B cell (primary cell): Measurements from ENCODE around the gene PTPRO. TPM values are rescaled to one million over a fixed set of nuclear protein-coding genes. Genes with fewer than 3 reads are reported as not detected.

Experiments
- ATAC-seq: fragments of 200-7000 bp; cut with Tn5 transposase; one replicate; pipeline ENCODE4 v1.10.0; 2021; ENCODE audit warnings: low read depth, mild to moderate bottlenecking, moderate number of reproducible peaks, moderate library complexity
- CTCF ChIA-PET: fragments of 350-600 bp; sonication (Branson Sonifier 250); formaldehyde crosslinking; loops from one replicate; lab custom pipeline; 2021; ENCODE audit warnings: antibody characterized with exemption, inconsistent platforms; lab: Charles Lee
- POLR2A ChIA-PET: fragments of 350-600 bp; sonication (Branson Sonifier 250); formaldehyde crosslinking; loops from one replicate; lab custom pipeline; 2021; ENCODE audit warnings: antibody characterized with exemption; lab: Charles Lee
- DNase-seq: peaks from one replicate; pipeline ENCODE4 v3.0.0; 2013
- H2AFZ ChIP-seq: 2 replicates; pipeline ENCODE4 v1.6.1; 2012; ENCODE audit warnings: mild to moderate bottlenecking, low read depth, low read length; ENCODE audit not compliant: insufficient read depth, poor library complexity, severe bottlenecking
- H3K27ac ChIP-seq, 2 donors: 1 replicate in 1 of 2; 2 replicates in 1 of 2; pipeline ENCODE4 v1.5.1; 2012 to 2013; ENCODE audit warnings: low read length in 2 of 2, mild to moderate bottlenecking in 2 of 2, moderate library complexity in 1 of 2
- H3K27me3 ChIP-seq, 4 experiments: fragments of 200-600 bp in 1 of 4; sonication (generic) in 1 of 4; replicated peaks in 1 of 4; 1 replicate in 2 of 4; 2 replicates in 2 of 4; pipeline versions ENCODE4 v1.6.1 to v1.7.0; 2013 to 2016; ENCODE audit warnings: low read length in 3 of 4, mild to moderate bottlenecking in 2 of 4, mixed read lengths in 1 of 4, moderate library complexity in 1 of 4; ENCODE audit not compliant: insufficient read depth in 4 of 4, control insufficient read depth in 3 of 4; ENCODE audit errors: control extremely low read depth in 1 of 4
- H3K36me3 ChIP-seq, 2 experiments: replicated peaks in 1 of 2; 1 replicate in 1 of 2; 2 replicates in 1 of 2; pipeline versions ENCODE4 v1.6.1 to v1.7.1; 2013; ENCODE audit warnings: low read length in 1 of 2; ENCODE audit not compliant: insufficient read depth in 2 of 2, control insufficient read depth in 1 of 2; ENCODE audit errors: control extremely low read depth in 1 of 2, extremely low read depth in 1 of 2
- H3K4me1 ChIP-seq, 2 donors: fragments of 200-600 bp in 1 of 2; sonication (generic) in 1 of 2; 1 replicate in 1 of 2; 2 replicates in 1 of 2; pipeline versions ENCODE4 v1.5.1 to v1.6.1; 2013 to 2017; ENCODE audit warnings: low read length in 2 of 2; ENCODE audit not compliant: control insufficient read depth in 2 of 2, insufficient read depth in 2 of 2
- H3K4me2 ChIP-seq: replicated peaks from 2 replicates; pipeline ENCODE3; 2012; ENCODE audit warnings: mild to moderate bottlenecking, low read depth, low read length; ENCODE audit not compliant: poor library complexity, severe bottlenecking
- H3K4me3 ChIP-seq, 5 experiments: fragments of 200-600 bp in 1 of 5; sonication (generic) in 1 of 5; 1 replicate in 3 of 5; 2 replicates in 2 of 5; pipeline versions ENCODE4 v1.5.1 to v1.7.0; 2011 to 2016; ENCODE audit warnings: low read length in 4 of 5, mild to moderate bottlenecking in 4 of 5, low read depth in 2 of 5, control low read depth in 1 of 5, moderate library complexity in 1 of 5; ENCODE audit not compliant: insufficient read depth in 1 of 5; ENCODE audit errors: control extremely low read depth in 1 of 5, extremely low read depth in 1 of 5
- H3K79me2 ChIP-seq: fragments of 200-600 bp; sonication (generic); one replicate; pipeline ENCODE4 v1.6.0; 2016; ENCODE audit warnings: low read length; ENCODE audit not compliant: control insufficient read depth, insufficient read depth
- H3K9ac ChIP-seq: fragments of 200-600 bp; sonication (generic); 2 replicates; pipeline ENCODE4 v1.6.1; 2017; ENCODE audit warnings: mild to moderate bottlenecking, low read length, moderate library complexity
- H3K9me3 ChIP-seq, 3 donors: one replicate each; pipeline versions ENCODE4 v1.6.1 to v1.7.1; 2013; ENCODE audit warnings: low read length in 2 of 3; ENCODE audit not compliant: control insufficient read depth in 2 of 3, insufficient read depth in 1 of 3; ENCODE audit errors: control extremely low read depth in 1 of 3
- H4K20me1 ChIP-seq: 2 replicates; pipeline ENCODE4 v1.6.0; 2012; ENCODE audit warnings: mild to moderate bottlenecking, low read length; ENCODE audit not compliant: insufficient read depth, control insufficient read depth, poor library complexity, severe bottlenecking
- H3K27ac Mint-ChIP-seq: one replicate; pipeline ENCODE4 v1.8.0; 2021; ENCODE audit warnings: mixed read lengths
- H3K27me3 Mint-ChIP-seq: one replicate; pipeline ENCODE4 v1.8.0; 2021; ENCODE audit warnings: mixed read lengths
- H3K4me1 Mint-ChIP-seq: one replicate; pipeline ENCODE4 v1.8.0; 2021; ENCODE audit warnings: mixed read lengths
- H3K4me3 Mint-ChIP-seq: one replicate; pipeline ENCODE4 v1.8.0; 2021; ENCODE audit warnings: mixed read lengths
- H3K9me3 Mint-ChIP-seq: one replicate; pipeline ENCODE4 v1.8.0; 2022; ENCODE audit warnings: mixed read lengths; ENCODE audit not compliant: insufficient read depth
- EZH2 ChIP-seq: IDR thresholded peaks from 2 replicates; pipeline ENCODE4 v1.6.1; 2012; ENCODE audit warnings: borderline replicate concordance, low read depth, mild to moderate bottlenecking, moderate library complexity, low read length; ENCODE audit not compliant: insufficient read depth, poor library complexity, severe bottlenecking
- WGBS: methylation state at CpG from one replicate; pipeline ENCODE4 v1.1.5; 2013; ENCODE audit warnings: missing lambda C conversion rate; ENCODE audit not compliant: insufficient coverage; 5-methylcytosine and 5-hydroxymethylcytosine counted together
- intact Hi-C: fragments of 100-400 bp; cut with micrococcal nuclease; formaldehyde crosslinking; loops from one replicate; pipeline ENCODE4 v1.10.0; 2022
- polyA plus RNA-seq: library from polyadenylated mRNA; depleted of rRNA; stranded (reverse); fragments of >200 nt; gene quantifications from 2 replicates; pipeline ENCODE4 v1.2.3, GENCODE V29; 2012
- total RNA-seq, 2 donors: library from RNA; stranded (reverse); fragments of 120-200 nt in 1 of 2; gene quantifications; 1 replicate in 1 of 2; 2 replicates in 1 of 2; pipeline versions ENCODE4 v1.2.3 to v1.2.4, GENCODE V29; 2013 to 2022
- TF ChIP-seq, protein P1 (sequence below): fragments of 200-600 bp; IDR thresholded peaks from one replicate; pipeline ENCODE4 v1.8.0; 2022; ENCODE audit warnings: antibody characterized with exemption, mild to moderate bottlenecking

The PTPRO gene
- total and polyA plus RNA-seq, 2 donors (not counting 1 experiment from before 2014, with no cell fraction given): 23.1 to 23.6 TPM

DNA sequence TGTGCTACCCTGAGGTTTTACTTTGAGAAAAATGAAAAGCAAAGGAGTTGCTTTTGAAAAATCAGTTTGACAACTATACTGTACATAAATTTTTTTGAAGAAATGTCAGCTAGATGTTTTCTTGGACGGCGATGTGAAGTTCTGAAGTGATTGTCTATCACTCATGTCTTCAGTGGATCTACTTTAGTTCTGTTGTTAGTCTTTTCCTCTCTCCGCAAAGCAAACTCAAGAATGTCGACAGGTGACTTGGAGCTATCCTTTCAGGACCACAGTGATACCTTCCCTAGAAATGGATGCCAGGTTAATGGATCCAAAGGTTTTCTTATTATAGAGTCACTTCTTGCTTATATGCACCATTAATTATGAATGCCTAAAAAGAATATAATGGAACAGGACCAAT, 1.2 kb downstream of the PTPRO start:
- peaks cover 0 to 25% (median 10%) of the 10 kb centered on the region in 4 experiments for H3K27me3 ChIP-seq
- ChIA-PET CTCF (no interaction called here), POLR2A (no interaction called here)
- no peaks in the 10 kb centered on the region for H4K20me1 ChIP-seq
- H3K4me1 ChIP-seq: peaks cover 0 to 3% of the 10 kb centered on the region in 2 donors
- H3K27me3 Mint-ChIP-seq: peaks cover 52% of the 10 kb centered on the region
- no peak overlapping the region for H3K9ac ChIP-seq
- peaks cover 8% of the 10 kb centered on the region for H3K4me1 Mint-ChIP-seq
- no CpG with 5 or more reads among the region's 4 CpGs for WGBS
- no peaks in the 10 kb centered on the region for H3K9me3 Mint-ChIP-seq
- H3K27ac Mint-ChIP-seq: no peak overlapping the region
- no peak overlapping the region for H2AFZ ChIP-seq
- H3K36me3 ChIP-seq: no peaks in the 10 kb centered on the region
- intact Hi-C loops: no loop called here
- H3K4me3 ChIP-seq: no peak overlapping the region
- no peak for ATAC-seq
- H3K79me2 ChIP-seq: no peaks in the 10 kb centered on the region
- TF ChIP-seq, protein P1, sequence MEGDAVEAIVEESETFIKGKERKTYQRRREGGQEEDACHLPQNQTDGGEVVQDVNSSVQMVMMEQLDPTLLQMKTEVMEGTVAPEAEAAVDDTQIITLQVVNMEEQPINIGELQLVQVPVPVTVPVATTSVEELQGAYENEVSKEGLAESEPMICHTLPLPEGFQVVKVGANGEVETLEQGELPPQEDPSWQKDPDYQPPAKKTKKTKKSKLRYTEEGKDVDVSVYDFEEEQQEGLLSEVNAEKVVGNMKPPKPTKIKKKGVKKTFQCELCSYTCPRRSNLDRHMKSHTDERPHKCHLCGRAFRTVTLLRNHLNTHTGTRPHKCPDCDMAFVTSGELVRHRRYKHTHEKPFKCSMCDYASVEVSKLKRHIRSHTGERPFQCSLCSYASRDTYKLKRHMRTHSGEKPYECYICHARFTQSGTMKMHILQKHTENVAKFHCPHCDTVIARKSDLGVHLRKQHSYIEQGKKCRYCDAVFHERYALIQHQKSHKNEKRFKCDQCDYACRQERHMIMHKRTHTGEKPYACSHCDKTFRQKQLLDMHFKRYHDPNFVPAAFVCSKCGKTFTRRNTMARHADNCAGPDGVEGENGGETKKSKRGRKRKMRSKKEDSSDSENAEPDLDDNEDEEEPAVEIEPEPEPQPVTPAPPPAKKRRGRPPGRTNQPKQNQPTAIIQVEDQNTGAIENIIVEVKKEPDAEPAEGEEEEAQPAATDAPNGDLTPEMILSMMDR: no peak
- TF ChIP-seq EZH2: no peak
- H3K4me2 ChIP-seq: no peak overlapping the region
- peaks cover 0 to 1% (median 0%) of the 10 kb centered on the region in 3 donors for H3K9me3 ChIP-seq
- H3K4me3 Mint-ChIP-seq: no peak overlapping the region
- H3K27ac ChIP-seq: no peak overlapping the region
- DNase-seq: no peak

DNA sequence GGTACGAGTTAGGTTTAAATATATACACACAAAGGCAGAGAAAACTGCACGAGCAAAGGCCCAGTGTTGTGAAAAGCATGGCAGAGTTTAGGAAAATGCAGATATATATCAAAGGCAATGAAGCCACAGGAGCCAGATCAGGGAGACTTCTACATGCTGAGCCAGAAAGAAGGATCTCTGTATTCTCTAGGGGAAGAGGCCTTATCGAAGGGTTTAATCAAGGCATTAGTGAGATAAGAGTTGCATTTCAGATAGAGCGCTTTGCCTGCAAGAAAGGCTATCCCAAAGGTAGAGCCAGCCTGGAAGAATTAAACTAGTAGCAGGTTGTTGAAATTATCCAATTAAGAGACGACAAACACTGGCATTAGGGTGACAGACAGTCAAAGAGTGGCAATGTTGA, 7.6 kb downstream of the PTPRO start:
- H4K20me1 ChIP-seq: no peaks in the 10 kb centered on the region
- no peak overlapping the region for H3K4me2 ChIP-seq
- intact Hi-C loops: no loop called here
- CTCF ChIA-PET: no interaction called here
- 96% methylated on average over 3 of the region's 5 CpGs for WGBS
- H3K4me3 ChIP-seq: no peak overlapping the region
- no peak overlapping the region for H3K9ac ChIP-seq
- Mint-ChIP-seq H3K27me3 (peaks cover 20% of the 10 kb centered on the region), H3K4me1 (no peaks in the 10 kb centered on the region), H3K27ac (no peak overlapping the region), H3K4me3 (no peak overlapping the region), H3K9me3 (no peaks in the 10 kb centered on the region)
- no peak overlapping the region for H3K27ac ChIP-seq
- ATAC-seq: no peak
- H3K4me1 ChIP-seq: no peaks in the 10 kb centered on the region
- TF ChIP-seq, protein P1: no peak
- TF ChIP-seq EZH2: no peak
- H3K9me3 ChIP-seq: no peaks in the 10 kb centered on the region
- no peaks in the 10 kb centered on the region for H3K79me2 ChIP-seq
- no peak for DNase-seq
- POLR2A ChIA-PET: no interaction called here
- H2AFZ ChIP-seq: no peak overlapping the region
- H3K27me3 ChIP-seq: peaks cover 0 to 13% (median under 1%) of the 10 kb centered on the region in 4 experiments
- no peaks in the 10 kb centered on the region for H3K36me3 ChIP-seq
